NCI-H1694 (cell line): ENCODE results near the gene SLC13A3.

Experiments
- DNase-seq: peaks from one replicate; lab custom pipeline; 2025; lab: John Stamatoyannopoulos, UW

The SLC13A3 gene

GRCh38 chr20:46635514-46636136 lies 15.6 kb downstream of the SLC13A3 start:
- no peak for DNase-seq

- no peak for DNase-seq
Observed at GRCh38 chr20:46634528-46634927, 16.7 kb downstream of the SLC13A3 start.

GRCh38 chr20:46631874-46632446 lies 19.3 kb downstream of the SLC13A3 start:
- DNase-seq: no peak

- no peak for DNase-seq
Observed at GRCh38 chr20:46631212-46631869, 19.9 kb downstream of the SLC13A3 start.

- no peak for DNase-seq
Observed at GRCh38 chr20:46630306-46630705, 21.0 kb downstream of the SLC13A3 start.

- no peak for DNase-seq
Observed at GRCh38 chr20:46629341-46629740, 21.9 kb downstream of the SLC13A3 start.

GRCh38 chr20:46627234-46627633 lies 24.0 kb downstream of the SLC13A3 start:
- DNase-seq: no peak

GRCh38 chr20:46626758-46627157 lies 24.5 kb downstream of the SLC13A3 start:
- DNase-seq: no peak

- no peak for DNase-seq
Observed at GRCh38 chr20:46625875-46626373, 25.3 kb downstream of the SLC13A3 start.

GRCh38 chr20:46624946-46625345 lies 26.3 kb downstream of the SLC13A3 start:
- no peak for DNase-seq

GRCh38 chr20:46622165-46622564 lies 29.1 kb downstream of the SLC13A3 start:
- DNase-seq: no peak

- DNase-seq: no peak
Observed at GRCh38 chr20:46621492-46621891, 29.8 kb downstream of the SLC13A3 start.

- no peak for DNase-seq
Observed at GRCh38 chr20:46619445-46619844, 31.8 kb downstream of the SLC13A3 start.

- no peak for DNase-seq
Observed at GRCh38 chr20:46618316-46619100, 32.8 kb downstream of the SLC13A3 start.

- DNase-seq: no peak
Observed at GRCh38 chr20:46614503-46614902, 36.8 kb downstream of the SLC13A3 start.

GRCh38 chr20:46610145-46610544 lies 41.1 kb downstream of the SLC13A3 start:
- DNase-seq: no peak

- no peak for DNase-seq
Observed at GRCh38 chr20:46609043-46609442, 42.2 kb downstream of the SLC13A3 start.

- DNase-seq: no peak
Observed at GRCh38 chr20:46607849-46608497, 43.3 kb downstream of the SLC13A3 start.

- no peak for DNase-seq
Observed at GRCh38 chr20:46607191-46607848, 43.9 kb downstream of the SLC13A3 start.

GRCh38 chr20:46606817-46607190 lies 44.5 kb downstream of the SLC13A3 start:
- DNase-seq: no peak

GRCh38 chr20:46605978-46606816 lies 45.1 kb downstream of the SLC13A3 start:
- DNase-seq: no peak
